SHP77 (cell line): ENCODE data around the gene TXNRD1.

ENCODE experiments used
- DNase-seq, 2 experiments: peaks; one replicate each; lab custom pipeline; 2025; lab: John Stamatoyannopoulos, UW

Gene TXNRD1

DNA sequence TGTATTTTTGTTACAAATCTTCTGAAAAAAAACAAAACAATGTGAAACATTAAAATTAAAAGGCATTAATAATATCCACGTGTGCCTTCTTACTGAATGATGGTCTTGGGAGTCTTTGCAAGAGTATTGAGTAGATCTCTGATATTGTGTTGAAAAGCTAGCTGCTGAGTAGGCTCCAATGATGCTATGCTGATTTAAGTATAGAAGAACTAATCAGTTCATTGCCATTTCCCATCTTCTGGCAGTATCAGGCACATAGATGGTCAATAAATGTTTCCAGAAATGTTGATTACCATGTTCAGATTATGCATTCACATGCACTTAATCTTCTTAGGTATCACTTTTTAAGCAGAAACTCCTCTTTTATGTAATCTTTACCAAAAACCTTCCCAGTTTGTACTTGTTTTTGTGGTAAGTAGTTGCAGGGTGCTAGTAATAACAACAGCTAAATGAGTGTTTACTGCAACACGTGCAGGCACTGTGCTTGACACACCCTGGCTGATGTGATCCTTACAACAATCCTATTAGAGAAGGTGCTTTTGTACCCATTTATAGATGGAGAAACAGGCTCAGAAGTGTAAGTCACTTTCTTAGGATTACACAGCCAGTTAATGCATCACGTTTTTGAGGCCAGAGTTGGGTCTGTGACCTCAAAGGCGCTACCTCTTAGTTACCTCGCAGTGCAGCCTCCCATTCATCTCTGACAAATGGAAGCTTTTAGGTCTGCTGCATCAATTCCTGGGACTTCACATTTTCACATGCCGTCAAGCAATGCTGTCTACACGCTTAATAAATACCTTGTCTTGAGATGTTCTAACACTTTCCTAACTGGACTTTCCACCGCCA is 134.9 kb downstream of the TXNRD1 start:
- DNase-seq = no peak

DNA sequence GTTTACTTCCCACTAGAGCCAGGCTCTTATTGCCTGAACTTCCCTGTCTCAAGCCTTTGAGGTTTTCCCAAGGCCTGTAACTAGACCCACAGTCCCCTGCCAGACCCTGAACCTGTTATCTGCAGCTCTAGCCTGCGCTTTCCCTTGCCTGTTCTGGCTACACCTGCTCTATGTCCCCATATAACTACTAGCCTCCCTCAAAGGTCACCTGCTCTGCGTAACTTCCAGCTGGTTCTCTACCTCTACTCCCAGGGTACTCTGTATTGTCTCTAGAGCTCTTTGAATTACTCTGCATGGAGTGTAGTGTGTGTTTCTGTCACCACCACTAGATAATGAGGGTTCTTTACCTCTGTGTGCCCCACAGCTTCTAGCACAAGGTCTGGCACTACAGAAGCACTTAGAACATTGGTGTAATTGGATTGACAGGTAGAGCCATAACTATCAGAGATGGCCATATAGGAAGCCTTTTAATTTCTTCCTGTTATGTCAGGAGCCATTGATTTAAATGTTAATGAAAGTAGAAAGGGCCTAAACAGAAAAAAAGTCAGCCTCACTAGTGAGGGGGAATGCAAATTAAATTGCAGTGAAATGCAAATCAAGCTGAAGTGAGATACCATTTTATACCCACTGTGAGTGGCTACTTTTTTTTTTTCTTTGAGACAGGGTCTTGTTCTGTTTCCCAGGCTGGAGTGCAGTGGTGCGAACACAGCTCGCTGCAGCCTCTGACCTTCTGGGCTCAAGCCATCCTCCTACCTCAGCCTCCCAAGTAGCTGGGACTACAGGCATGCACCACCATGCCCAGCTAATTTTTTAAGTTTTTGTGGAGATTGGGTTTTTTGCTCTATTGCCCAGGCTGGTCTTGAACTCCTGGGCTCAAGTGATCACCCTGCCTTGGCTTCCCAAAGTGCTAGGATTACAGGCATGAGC is 135.7 kb downstream of the TXNRD1 start:
- no peak for DNase-seq

GRCh38 chr12:104352106-104352713 is 136.6 kb downstream of the TXNRD1 start:
- DNase-seq = no peak

GRCh38 chr12:104353012-104353981 is 137.7 kb downstream of the TXNRD1 start:
- DNase-seq = no peak

DNA sequence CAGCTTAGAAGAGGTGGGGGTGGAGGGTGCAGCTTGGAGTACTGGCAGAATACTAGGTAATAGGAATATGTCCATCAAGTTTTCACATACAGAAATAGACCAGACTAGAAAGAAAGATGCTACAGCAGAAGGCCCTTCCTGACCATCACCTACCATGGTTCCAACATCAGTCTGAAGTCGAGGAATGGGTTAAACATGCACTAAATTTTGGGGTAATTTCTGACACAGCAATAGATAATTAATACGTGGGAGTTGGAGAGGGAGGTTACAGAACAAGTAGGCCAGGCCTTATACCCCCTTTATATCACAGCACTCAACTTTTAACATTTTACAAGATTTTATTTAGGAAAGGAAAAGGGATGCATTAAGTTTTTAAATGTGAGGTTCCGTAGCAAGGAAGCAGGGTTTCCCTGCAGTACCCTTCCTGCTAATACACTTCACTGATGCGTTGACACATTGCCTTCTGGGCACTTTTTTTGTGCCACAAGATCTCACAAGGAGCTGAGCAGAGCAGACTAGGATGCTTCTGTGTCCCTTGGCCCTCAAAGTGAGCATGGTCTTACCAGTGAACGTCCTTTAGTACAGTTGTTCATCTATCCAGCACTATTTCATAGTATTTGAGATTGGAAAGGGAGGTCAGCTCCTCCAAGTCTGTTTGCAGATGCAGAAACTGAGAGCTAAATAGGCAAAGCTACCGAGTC is 138.7 kb downstream of the TXNRD1 start:
- no peak for DNase-seq

DNA sequence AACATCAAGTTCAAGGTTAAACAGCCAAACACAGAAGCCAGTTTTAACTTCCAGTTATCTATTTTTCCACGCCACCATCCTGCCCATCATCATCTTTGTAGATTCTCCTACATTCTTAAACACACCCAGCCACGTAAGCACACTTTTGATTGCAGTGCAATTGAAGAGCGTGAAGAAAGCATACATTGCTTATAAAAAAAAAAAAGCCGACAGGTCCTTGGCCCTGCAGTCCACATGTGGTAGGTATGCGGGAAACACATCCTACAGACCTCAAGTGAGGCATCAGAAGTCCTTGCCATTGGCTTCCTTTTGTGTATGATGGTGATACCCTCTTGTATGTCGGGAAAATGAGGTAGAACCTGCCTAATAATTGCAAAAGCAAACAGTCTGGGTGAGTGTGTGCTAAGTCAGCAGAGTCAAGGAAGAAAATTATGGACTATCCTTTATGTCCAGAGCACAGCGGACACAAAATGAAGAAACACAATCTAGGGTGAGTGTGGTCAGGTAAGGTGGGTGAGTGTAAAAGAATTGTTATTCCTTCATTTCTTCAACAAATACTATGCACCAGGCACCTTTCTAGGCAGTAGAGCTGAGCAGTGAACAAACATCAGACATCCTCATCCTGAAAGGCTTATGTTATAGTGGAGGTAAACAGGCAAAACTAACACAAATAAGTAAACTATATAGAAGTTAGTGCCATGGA is 139.4 kb downstream of the TXNRD1 start:
- DNase-seq = no peak

GRCh38 chr12:104355630-104356029 is 140.1 kb downstream of the TXNRD1 start:
- DNase-seq = no peak

GRCh38 chr12:104356231-104357115 is 140.9 kb downstream of the TXNRD1 start:
- DNase-seq = no peak

GRCh38 chr12:104357421-104357952 is 141.9 kb downstream of the TXNRD1 start:
- no peak for DNase-seq

DNA sequence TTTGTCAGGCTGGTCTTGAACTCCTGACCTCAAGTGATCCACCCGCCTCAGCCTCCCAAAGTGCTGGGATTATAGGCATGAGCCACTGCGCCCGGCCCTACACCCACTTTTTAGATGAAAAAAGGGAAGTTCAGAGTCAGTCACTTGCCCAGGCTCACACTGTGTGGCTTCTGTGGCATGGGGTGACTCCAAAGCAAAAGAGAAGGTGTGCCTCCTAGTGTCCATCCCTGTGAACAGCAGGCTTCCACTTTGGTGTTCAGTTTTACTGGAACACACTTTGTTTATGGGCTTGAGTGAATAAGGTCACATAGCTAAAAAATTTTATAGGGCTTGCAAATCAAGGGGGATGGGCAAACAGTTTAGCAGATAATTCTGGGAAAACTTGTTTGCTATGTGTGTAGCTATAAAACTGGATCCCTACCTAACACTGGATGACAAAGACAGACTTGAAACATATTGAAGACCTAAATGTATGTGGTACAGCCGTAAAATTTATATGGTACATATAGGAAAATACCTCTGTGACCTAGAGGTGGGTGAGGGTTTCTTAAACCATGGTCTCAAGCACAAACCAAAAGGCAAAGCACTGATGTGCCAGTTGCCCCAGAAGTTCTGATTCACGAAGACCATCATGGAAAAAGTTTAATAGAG is 142.9 kb downstream of the TXNRD1 start:
- DNase-seq = peak; percentile 16 to 27

- no peak for DNase-seq
Observed at GRCh38 chr12:104359216-104359615, 143.6 kb downstream of the TXNRD1 start.

DNA sequence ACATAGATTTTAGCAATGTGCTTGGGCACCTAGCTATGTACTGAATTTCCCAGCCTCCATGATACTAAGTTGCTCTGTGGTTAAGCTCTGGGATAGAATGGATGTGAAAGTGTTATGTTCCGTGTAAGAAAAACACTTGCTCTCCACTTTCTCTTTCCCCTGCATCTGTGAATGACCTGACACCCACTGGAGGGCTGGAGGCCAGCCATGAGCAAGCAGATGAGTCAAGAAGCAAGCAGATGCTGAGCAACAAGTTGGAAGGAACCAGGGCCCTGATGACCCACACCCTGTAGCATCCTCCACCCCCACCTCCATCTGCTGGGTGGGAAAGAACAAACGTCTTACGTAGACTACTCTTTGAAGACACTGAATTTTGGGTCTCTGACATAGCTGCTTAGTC is 144.6 kb downstream of the TXNRD1 start:
- no peak for DNase-seq

DNA sequence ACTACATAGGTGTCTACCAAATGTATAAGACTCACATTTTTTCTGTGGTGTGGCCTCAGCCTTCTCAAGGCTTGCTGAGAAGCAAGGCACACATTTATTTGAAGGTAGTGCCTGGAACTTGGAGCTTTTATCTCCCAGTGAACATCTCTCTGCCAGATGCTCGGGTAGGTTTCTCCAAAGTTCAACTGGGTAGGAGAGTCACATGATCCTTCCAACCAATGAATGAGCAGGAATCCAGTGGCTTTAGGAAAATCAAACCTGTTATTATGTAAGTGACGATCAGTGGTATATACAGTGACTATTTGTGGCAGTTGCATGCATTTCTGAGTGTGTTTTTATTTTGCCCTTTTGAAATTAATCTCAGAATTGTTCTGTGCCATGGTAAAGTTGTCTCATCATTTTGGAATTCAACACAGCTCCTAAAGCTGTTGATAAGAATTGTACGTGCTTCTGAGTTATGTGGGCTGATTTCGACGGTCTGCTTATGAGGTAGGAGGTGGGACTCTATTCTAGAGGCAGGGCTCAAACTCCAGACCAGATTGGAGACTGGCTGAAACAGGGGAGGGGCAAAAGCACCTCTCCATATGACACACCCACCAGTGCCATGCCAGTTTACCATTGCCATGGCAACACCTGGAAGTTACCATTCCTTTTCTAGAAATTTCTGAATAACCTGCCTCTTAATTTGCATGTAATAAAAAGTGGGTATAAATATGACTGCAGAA is 145.6 kb downstream of the TXNRD1 start:
- DNase-seq = no peak

GRCh38 chr12:104365921-104366410 is 150.4 kb downstream of the TXNRD1 start:
- DNase-seq = no peak

DNA sequence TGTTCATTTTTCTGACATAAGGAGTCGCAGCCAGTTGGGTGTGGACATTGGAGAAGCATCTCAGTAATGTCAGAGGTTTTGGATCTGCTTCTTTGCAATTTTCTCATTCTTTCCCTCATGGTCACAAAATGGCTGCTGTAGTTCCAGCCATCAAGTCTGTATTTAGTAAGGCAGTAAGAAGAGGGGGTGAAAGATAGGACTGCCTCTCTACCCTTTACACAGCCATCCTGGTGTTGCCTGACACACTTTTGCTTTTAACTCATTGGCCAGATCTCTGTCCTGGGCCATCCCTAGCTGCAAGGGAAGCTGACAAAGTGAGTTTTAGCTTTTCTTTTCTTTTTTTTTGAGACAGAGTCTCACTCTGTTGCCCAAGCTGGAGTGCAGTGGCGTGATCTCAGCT is 154.1 kb downstream of the TXNRD1 start:
- no peak for DNase-seq

DNA sequence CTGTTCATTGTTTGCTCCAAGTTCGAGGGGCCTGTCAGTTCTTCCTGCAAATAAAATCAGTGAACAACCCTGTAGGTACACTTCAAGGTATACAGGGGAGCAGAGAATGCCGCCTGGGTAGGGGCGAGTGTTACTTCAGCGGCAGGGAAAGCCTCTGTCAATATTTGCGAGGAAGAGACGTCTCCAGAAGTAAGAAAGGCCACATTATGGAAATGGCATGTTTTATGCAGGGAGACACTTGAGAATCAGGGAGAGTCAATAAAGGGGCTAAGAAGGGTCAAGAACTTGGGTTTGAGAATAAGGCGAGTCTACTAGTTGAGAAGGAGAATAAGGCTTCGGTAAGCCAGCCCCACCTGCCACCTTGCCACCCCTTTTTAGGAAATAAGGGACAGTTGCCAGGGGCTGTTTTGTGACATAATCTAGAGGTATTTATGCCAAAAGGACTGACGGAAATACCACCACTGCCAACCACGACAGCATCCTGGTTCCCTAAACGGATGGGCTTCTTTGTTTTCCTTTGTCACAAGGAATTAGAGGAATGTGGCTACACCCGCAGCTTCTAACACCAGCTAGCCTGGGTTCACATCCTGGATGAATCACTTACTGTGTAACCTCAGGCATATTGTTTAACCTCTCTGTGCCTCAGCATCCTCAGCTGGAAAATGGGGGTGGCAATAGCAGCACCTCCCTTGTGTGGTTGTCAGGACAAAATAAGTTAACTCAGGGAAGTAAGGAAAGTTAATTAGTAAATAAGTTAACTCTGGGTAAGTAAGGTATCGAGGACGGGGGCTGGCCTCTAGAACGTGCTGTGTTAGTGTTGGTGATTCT is 155.7 kb downstream of the TXNRD1 start:
- no peak for DNase-seq
